ENCODE results near the gene TCAP. TPM values are rescaled to one million over a fixed set of nuclear protein-coding genes. Genes with fewer than 3 reads are reported as not detected.

Gene TCAP
- total RNA-seq, 1 donor from 2014 or later, result not detected

GRCh38 chr17:39628655-39629493 is 36.3 kb upstream of the TCAP start:
- no peak for DNase-seq (ENCODE audit: low read depth)
- no peaks in the 10 kb centered on the region for H3K36me3 ChIP-seq (ENCODE audit: control insufficient read depth, insufficient read depth, low read length)
- H3K27me3 ChIP-seq (ENCODE audit: control insufficient read depth, insufficient read depth, low read length), result peaks cover 8% of the 10 kb centered on the region
- no peak for FAIRE-seq
- no peak for TF ChIP-seq CTCF (IDR thresholded peaks at IDR 0.05; ENCODE audit: insufficient read depth, low read length, severe bottlenecking)
- H3K4me3 ChIP-seq (ENCODE audit: low read depth, low read length), result no peak overlapping the region

GRCh38 chr17:39629494-39629880 is 35.7 kb upstream of the TCAP start:
- DNase-seq (ENCODE audit: low read depth) (no peak), FAIRE-seq (peak; percentile 62)
- Histone ChIP-seq H3K27me3 (ENCODE audit: control insufficient read depth, insufficient read depth, low read length) (peaks cover 8% of the 10 kb centered on the region), H3K36me3 (ENCODE audit: control insufficient read depth, insufficient read depth, low read length) (no peaks in the 10 kb centered on the region), H3K4me3 (ENCODE audit: low read depth, low read length) (no peak overlapping the region)
- TF ChIP-seq CTCF (IDR thresholded peaks at IDR 0.05; ENCODE audit: insufficient read depth, low read length, severe bottlenecking), result no peak

- no peaks in the 10 kb centered on the region for H3K36me3 ChIP-seq (ENCODE audit: control insufficient read depth, insufficient read depth, low read length)
- FAIRE-seq (no peak), DNase-seq (ENCODE audit: low read depth) (no peak)
- H3K4me3 ChIP-seq (ENCODE audit: low read depth, low read length), result no peak overlapping the region
- TF ChIP-seq CTCF (IDR thresholded peaks at IDR 0.05; ENCODE audit: insufficient read depth, low read length, severe bottlenecking), result no peak
- H3K27me3 ChIP-seq (ENCODE audit: control insufficient read depth, insufficient read depth, low read length), result peaks cover 8% of the 10 kb centered on the region
Measured at GRCh38 chr17:39629898-39630297, 35.3 kb upstream of the TCAP start.

- peaks cover 6% of the 10 kb centered on the region for H3K27me3 ChIP-seq (ENCODE audit: control insufficient read depth, insufficient read depth, low read length)
- TF ChIP-seq CTCF (IDR thresholded peaks at IDR 0.05; ENCODE audit: insufficient read depth, low read length, severe bottlenecking), result no peak
- DNase-seq (ENCODE audit: low read depth), result peak; percentile 66
- FAIRE-seq, result no peak
- no peak overlapping the region for H3K4me3 ChIP-seq (ENCODE audit: low read depth, low read length)
- H3K36me3 ChIP-seq (ENCODE audit: control insufficient read depth, insufficient read depth, low read length), result no peaks in the 10 kb centered on the region
Measured at GRCh38 chr17:39631403-39631802, 33.7 kb upstream of the TCAP start.

- TF ChIP-seq CTCF (IDR thresholded peaks at IDR 0.05; ENCODE audit: insufficient read depth, low read length, severe bottlenecking), result no peak
- peaks cover 3% of the 10 kb centered on the region for H3K27me3 ChIP-seq (ENCODE audit: control insufficient read depth, insufficient read depth, low read length)
- no peak overlapping the region for H3K4me3 ChIP-seq (ENCODE audit: low read depth, low read length)
- FAIRE-seq, result no peak
- no peak for DNase-seq (ENCODE audit: low read depth)
- no peaks in the 10 kb centered on the region for H3K36me3 ChIP-seq (ENCODE audit: control insufficient read depth, insufficient read depth, low read length)
Measured at GRCh38 chr17:39632153-39632941, 32.8 kb upstream of the TCAP start.

Measured in bronchial epithelial cell (primary cell).